Activated CD4-positive, alpha-beta memory T cell treated with anti-CD3 and anti-CD28 coated beads for 36 hours (primary cell): ENCODE data around the gene ANKRD63. TPM values are rescaled to one million over a fixed set of nuclear protein-coding genes. Genes with fewer than 3 reads are reported as not detected.

ENCODE experiments used
- CTCF ChIA-PET: fragments of 350-600 bp; sonication (Branson Sonifier 250); formaldehyde crosslinking; loops from one replicate; lab custom pipeline; 2021; ENCODE audit warnings: antibody characterized with exemption, inconsistent platforms; lab: Charles Lee
- POLR2A ChIA-PET: fragments of 350-600 bp; sonication (Branson Sonifier 250); formaldehyde crosslinking; loops from one replicate; lab custom pipeline; 2021; ENCODE audit warnings: antibody characterized with exemption; lab: Charles Lee
- DNase-seq: peaks from one replicate; pipeline ENCODE4 v3.0.0-alpha.2; 2020
- H3K27ac Mint-ChIP-seq: one replicate; pipeline ENCODE4 v1.8.0; 2021; ENCODE audit warnings: mixed read lengths
- H3K27me3 Mint-ChIP-seq: one replicate; pipeline ENCODE4 v1.8.0; 2021; ENCODE audit warnings: mixed read lengths
- H3K36me3 Mint-ChIP-seq: one replicate; pipeline ENCODE4 v1.8.0; 2021; ENCODE audit warnings: mixed read lengths
- H3K4me1 Mint-ChIP-seq: one replicate; pipeline ENCODE4 v1.8.0; 2021; ENCODE audit warnings: low read depth, mixed read lengths
- H3K4me3 Mint-ChIP-seq: one replicate; pipeline ENCODE4 v1.8.0; 2021; ENCODE audit warnings: mild to moderate bottlenecking, mixed read lengths
- H3K9me3 Mint-ChIP-seq: one replicate; pipeline ENCODE4 v1.8.0; 2021; ENCODE audit warnings: mixed read lengths
- intact Hi-C: fragments of 100-400 bp; cut with micrococcal nuclease; formaldehyde crosslinking; loops from one replicate; pipeline ENCODE4 v1.15.1; 2023
- total RNA-seq, 2 experiments: library from RNA; stranded (reverse); gene quantifications; one replicate each; pipeline ENCODE4 v1.2.3, GENCODE V29; 2021

Gene ANKRD63
- total RNA-seq, 2 experiments from 2014 or later = not detected

DNA sequence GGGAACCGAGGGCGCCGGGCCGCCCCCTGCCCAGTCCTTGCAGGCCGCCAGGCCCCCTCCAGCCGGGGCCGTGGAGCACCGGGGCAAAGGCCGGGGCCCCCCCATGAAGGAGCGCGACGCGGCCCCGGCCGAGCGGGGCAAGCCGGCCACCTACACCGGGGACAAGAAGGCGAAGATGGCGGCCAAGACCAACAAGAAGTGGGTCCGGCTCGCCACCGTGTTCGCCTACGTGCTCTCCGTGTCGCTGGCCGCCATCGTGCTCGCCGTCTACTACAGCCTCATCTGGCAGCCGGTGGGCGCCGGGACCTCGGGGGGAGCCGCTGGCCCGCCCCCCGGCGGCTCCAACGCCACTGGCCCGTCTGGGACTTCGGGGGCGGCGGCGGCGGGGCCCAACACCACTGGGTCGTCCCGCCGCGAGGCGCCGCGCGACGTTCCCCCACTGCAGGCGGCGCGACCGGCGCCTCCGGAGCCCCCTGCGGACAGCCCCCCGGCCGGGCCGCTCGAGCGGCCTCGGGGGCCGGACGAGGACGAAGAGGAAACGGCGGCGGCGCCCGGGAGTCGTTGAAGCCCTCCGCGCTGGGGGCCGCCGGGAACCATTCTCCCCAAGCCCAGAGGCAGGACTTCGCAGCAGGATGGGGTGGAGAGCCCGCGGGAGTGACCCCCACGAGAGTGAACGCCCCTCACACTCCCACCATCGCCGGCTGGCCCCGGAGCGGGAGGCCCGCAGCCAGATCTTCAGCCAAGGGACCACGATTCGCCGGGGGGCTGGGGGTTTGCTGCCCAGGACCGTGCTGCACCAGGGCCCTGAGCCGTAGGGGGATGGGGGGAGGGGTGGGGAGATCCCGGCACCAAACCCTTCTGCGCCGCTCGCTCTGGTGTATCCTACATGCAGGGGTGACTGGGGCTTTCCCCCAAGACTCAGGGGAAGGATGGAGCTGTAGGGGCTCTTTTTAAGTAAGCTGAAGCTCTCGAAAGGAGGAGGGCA lies 41.4 kb upstream of the ANKRD63 start:
- intact Hi-C loops = loop anchor here (1.0 to 5.0 kb wide), 3 partner anchors 16 to 42 kb away; partner anchors contain the start of genes ANKRD63 and DISP2
- Mint-ChIP-seq H3K27me3 (no peaks in the 10 kb centered on the region), H3K36me3 (no peaks in the 10 kb centered on the region), H3K4me3 (peak overlapping the region; percentile 65), H3K4me1 (peaks cover 18% of the 10 kb centered on the region), H3K9me3 (no peaks in the 10 kb centered on the region), H3K27ac (no peak overlapping the region)
- peak; percentile 35 for DNase-seq
- POLR2A ChIA-PET = interaction anchor here (0.9 to 2.8 kb wide), 2 partner anchors 17 to 68 kb away, joined by 3 to 13 read pairs; partner anchors contain the start of gene PLCB2
- CTCF ChIA-PET = interaction anchor here (0.7 to 23.9 kb wide), 9 partner anchors 10 to 285 kb away, joined by 3 to 500 read pairs (median 32); partner anchors contain the start of genes CCDC9B and PLCB2

DNA sequence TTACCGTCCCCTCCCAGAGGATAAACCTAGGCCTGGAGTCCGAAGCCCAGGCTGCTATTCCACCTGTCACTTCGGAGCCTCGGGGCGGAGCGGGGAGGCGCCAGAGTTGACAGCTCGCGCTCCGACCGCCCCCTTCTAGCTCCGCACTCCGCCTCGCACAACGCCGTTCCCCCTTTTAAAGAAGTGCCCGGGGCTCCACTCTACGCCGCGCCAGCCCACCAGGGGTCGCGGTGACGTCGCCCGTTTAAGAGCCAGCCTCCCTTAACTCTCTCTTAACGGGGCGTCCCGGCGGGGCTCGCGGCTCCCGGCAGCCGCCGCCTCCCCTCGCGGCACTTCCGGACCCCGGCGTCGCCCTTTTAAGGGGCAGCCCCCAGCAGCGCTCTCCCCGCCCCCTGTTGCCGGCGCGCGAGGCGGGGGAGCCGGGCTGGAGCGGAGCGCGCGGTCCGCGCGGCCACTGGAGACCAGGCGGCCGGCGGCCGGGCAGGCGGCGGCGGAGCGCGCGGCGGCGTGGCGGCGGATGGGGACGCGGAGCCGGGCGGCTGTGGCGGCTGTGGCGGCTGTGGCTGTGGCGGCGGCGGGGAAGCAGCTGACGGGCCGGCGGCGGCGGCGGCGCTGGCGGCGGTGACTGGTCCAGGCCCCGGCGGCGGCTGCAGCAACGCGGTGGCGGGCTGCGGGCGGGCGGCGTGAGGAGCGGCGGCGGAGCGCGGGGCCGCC lies 40.5 kb upstream of the ANKRD63 start, which contains the start of gene INAFM2:
Gene INAFM2 (plus strand): TSS at position 454 of the 714 bp plus-strand sequence. CDS start 364 bp downstream, outside the sequence.
- ChIA-PET POLR2A (interaction anchor here (0.6 to 2.8 kb wide), 5 partner anchors 11 to 276 kb away, joined by 3 to 13 read pairs (median 4); partner anchors contain the start of genes IVD and PLCB2), CTCF (interaction anchor here (0.6 to 23.9 kb wide), 16 partner anchors 9 to 645 kb away, joined by 3 to 500 read pairs (median 5); partner anchors contain the start of genes ANKRD63, CCDC9B, IVD and PLCB2)
- H3K36me3 Mint-ChIP-seq = no peaks in the 10 kb centered on the region
- no peaks in the 10 kb centered on the region for H3K27me3 Mint-ChIP-seq
- peak within 1 kb of the TSS; percentile 65 for H3K4me3 Mint-ChIP-seq
- DNase-seq = peak; percentile 88
- peaks cover 18% of the 10 kb centered on the region for H3K4me1 Mint-ChIP-seq
- H3K27ac Mint-ChIP-seq = no peak within 1 kb of the TSS
- intact Hi-C loops = loop anchor here (1.0 to 5.0 kb wide), 3 partner anchors 15 to 41 kb away; partner anchors contain the start of genes ANKRD63 and DISP2
- H3K9me3 Mint-ChIP-seq = no peaks in the 10 kb centered on the region

DNA sequence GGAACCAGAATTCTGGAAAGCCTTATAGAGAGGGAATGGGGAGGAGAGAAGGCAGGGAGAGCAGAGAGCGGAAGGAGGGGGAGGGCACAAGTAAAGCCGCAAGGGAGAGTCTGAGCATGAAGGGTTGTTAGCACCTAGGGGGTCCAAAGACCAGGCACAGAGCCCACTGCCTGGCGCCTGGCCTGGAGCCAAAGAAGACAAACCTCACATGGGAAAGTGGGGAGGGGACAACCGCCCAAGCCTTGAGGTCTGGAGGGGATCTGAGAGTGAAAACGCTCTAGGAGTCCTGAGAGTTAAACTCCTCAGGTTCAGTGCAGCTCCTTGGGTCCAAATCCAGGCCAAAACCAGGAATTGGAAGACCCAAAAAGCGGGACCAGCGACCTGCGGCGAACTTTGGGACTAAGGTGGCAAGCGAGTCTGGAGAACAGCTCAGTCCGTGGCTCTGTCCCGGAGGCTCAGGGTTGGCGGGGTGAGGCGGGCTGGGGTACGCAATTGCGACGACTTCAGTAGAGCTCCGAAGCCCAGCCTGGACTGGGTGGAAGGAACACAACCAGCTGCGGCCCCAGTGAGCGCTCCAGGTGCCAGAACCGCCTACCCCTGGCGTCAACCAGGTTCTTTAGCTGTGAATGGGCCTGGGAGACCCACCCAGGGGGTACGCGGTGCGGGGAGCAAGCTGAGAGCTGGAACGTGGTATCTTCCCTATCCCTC lies 39.8 kb upstream of the ANKRD63 start:
- H3K36me3 Mint-ChIP-seq = no peaks in the 10 kb centered on the region
- ChIA-PET POLR2A (interaction anchor here (0.6 to 2.8 kb wide), 5 partner anchors 12 to 275 kb away, joined by 3 to 13 read pairs (median 4); partner anchors contain the start of genes IVD and PLCB2), CTCF (interaction anchor here (0.6 to 23.9 kb wide), 17 partner anchors 8 to 645 kb away, joined by 3 to 500 read pairs (median 5); partner anchors contain the start of genes ANKRD63, CCDC9B, IVD and PLCB2)
- peaks cover 1% of the 10 kb centered on the region for H3K27me3 Mint-ChIP-seq
- H3K9me3 Mint-ChIP-seq = no peaks in the 10 kb centered on the region
- no peak overlapping the region for H3K27ac Mint-ChIP-seq
- intact Hi-C loops = loop anchor here (1.0 to 5.0 kb wide), 3 partner anchors 14 to 40 kb away; partner anchors contain the start of genes ANKRD63 and DISP2
- DNase-seq = no peak
- H3K4me1 Mint-ChIP-seq = peaks cover 18% of the 10 kb centered on the region
- peak overlapping the region; percentile 60 for H3K4me3 Mint-ChIP-seq

DNA sequence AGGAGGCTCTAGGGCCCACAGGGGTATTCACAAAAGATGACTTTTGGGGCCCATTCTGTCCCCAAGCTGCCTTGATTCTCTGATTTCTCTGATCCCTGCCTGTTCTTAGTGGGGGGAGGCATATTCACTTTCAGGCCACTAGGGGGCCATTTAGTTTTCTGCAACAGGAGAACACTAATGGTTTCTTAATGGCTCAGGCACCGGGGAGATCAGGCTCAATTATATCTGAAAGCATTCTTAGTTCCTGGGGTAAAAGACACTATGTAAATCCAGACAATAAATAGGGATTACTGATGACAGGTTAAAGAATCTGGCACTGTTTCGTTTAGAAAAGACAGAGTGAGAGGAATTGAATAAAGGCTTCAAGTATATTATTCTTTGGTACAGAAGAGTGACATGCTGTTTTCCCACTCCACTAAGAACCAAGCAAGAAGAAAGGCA lies 38.1 kb upstream of the ANKRD63 start:
- Mint-ChIP-seq H3K4me1 (peaks cover 16% of the 10 kb centered on the region), H3K36me3 (no peaks in the 10 kb centered on the region), H3K27ac (no peak overlapping the region), H3K27me3 (peaks cover 3% of the 10 kb centered on the region), H3K4me3 (no peak overlapping the region), H3K9me3 (no peaks in the 10 kb centered on the region)
- CTCF ChIA-PET = interaction anchor here (0.6 to 23.9 kb wide), 19 partner anchors 8 to 275 kb away, joined by 3 to 500 read pairs (median 7); partner anchors contain the start of genes ANKRD63, CCDC9B and PLCB2
- intact Hi-C loops = loop anchor here (1.0 to 5.0 kb wide), 3 partner anchors 17 to 39 kb away; partner anchors contain the start of genes ANKRD63 and DISP2
- POLR2A ChIA-PET = no interaction called here
- DNase-seq = peak; percentile 66

DNA sequence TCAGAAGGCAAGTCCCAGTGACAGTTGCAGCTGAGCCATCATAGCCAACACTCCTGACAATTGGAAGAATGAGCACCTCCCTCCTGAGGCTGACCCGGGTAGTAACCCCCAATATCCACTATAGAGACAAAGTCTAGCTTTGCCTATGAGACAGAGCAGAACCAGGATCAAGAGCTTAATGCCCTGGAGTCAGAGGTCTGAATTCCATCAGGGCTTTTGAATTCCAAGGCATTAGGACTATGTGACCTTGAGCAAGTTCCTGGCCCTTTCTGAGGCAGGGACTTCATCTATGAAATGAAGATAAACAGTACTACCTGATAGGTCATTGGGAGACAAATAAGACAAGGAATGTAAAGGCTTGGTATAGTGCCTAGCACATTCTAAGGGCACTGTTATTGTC lies 37.5 kb upstream of the ANKRD63 start:
- no peak overlapping the region for H3K4me3 Mint-ChIP-seq
- intact Hi-C loops = loop anchor here (5.0 kb wide), 2 partner anchors 37 to 38 kb away; partner anchors contain the start of genes ANKRD63 and DISP2

DNA sequence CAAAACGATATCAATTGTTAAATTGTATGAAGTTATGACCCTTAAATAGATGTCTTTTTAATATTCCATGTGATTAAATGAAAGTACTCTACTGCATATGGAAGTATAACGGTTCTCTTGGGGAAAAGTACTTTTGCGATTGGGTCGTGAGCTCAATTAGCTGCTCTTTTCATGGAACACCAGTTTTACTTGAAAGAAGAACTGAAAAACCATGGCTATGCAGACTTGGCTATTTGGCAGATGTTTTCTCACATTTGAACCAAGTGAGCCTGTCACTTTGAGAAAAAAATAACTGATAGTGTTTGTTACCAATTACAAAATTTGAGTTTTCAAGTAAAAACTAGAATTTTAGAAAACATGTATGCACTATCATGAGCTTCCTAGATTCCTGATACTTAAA lies 34.7 kb upstream of the ANKRD63 start:
- CTCF ChIA-PET = interaction anchor here (0.6 to 23.9 kb wide), 9 partner anchors 7 to 108 kb away, joined by 3 to 500 read pairs (median 4); partner anchors contain the start of gene PLCB2
- no peak overlapping the region for H3K4me3 Mint-ChIP-seq

More for the DNA sequence above, 37.5 kb upstream of the ANKRD63 start:
- no peaks in the 10 kb centered on the region for H3K36me3 Mint-ChIP-seq
- CTCF ChIA-PET = interaction anchor here (0.6 to 23.9 kb wide), 15 partner anchors 9 to 187 kb away, joined by 3 to 500 read pairs (median 7); partner anchors contain the start of gene PLCB2
- POLR2A ChIA-PET = interaction anchor here (1.8 kb wide), 1 partner anchor 12 kb away, joined by 4 read pairs; no protein-coding TSS in a partner anchor
- no peaks in the 10 kb centered on the region for H3K9me3 Mint-ChIP-seq
- H3K4me1 Mint-ChIP-seq = peaks cover 13% of the 10 kb centered on the region
- peaks cover 3% of the 10 kb centered on the region for H3K27me3 Mint-ChIP-seq
- peak overlapping the region; percentile 15 for H3K27ac Mint-ChIP-seq
- no peak for DNase-seq

DNA sequence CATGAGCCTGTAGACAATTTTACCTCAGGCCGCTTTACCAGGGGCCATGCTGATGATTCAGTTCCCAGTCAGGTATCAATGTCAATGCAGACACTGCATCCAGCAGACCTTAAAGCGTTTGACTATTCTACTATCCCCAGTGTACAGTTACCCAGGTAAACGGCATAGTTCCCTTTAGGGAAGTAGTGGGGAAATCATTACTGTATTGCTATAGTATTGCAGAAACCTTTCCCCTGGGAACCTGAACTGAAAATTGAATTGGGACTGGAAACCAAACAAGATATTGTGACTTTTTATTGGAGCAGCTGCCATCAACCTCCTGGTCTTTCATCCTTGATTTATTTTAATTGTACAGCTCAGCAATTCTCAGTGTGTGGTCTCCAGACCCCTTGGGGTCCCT lies 34.1 kb upstream of the ANKRD63 start:
- intact Hi-C loops = no loop called here
- no peak overlapping the region for H3K27ac Mint-ChIP-seq
- H3K4me3 Mint-ChIP-seq = no peak overlapping the region
- H3K27me3 Mint-ChIP-seq = peaks cover 3% of the 10 kb centered on the region
- no peak for DNase-seq
- ChIA-PET CTCF (interaction anchor here (1.3 to 23.9 kb wide), 6 partner anchors 8 to 41 kb away, joined by 3 to 500 read pairs (median 4); partner anchors contain the start of gene PLCB2), POLR2A (no interaction called here)
- H3K4me1 Mint-ChIP-seq = peaks cover 12% of the 10 kb centered on the region
- no peaks in the 10 kb centered on the region for H3K9me3 Mint-ChIP-seq
- no peaks in the 10 kb centered on the region for H3K36me3 Mint-ChIP-seq

More for the DNA sequence above, 34.7 kb upstream of the ANKRD63 start:
- no peak for DNase-seq
- intact Hi-C loops = no loop called here
- H3K9me3 Mint-ChIP-seq = no peaks in the 10 kb centered on the region
- POLR2A ChIA-PET = no interaction called here
- no peaks in the 10 kb centered on the region for H3K36me3 Mint-ChIP-seq
- H3K27ac Mint-ChIP-seq = no peak overlapping the region
- H3K27me3 Mint-ChIP-seq = peaks cover 3% of the 10 kb centered on the region
- peaks cover 12% of the 10 kb centered on the region for H3K4me1 Mint-ChIP-seq

DNA sequence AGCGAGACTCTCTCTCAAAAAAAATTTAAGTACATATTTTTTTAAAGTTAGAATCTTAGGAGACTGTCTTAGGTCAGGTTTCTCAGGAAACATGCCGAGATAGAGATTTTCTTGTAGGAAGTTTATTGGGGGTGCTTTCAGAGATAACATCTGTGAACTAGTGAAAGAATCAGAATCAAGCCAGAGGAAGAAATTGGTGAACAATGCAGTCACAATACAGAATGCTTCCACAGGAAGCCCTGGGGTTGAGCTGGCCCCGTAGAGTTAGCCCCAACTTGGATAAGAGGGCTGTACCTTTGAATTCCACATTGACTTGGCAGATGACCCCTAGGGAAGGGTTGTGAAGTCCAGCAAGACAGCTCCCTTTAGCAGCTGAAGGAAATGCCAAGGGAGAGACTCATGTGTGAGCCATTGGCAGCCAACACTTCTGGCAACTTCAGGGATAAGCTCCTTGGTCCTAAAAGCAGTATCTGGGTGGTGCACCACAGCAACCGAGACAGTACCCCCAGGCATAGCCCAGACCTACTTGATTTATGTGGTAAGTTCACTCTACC lies 31.9 kb upstream of the ANKRD63 start:
- Mint-ChIP-seq H3K36me3 (no peaks in the 10 kb centered on the region), H3K4me1 (peaks cover 12% of the 10 kb centered on the region), H3K27ac (no peak overlapping the region), H3K4me3 (no peak overlapping the region), H3K9me3 (no peaks in the 10 kb centered on the region), H3K27me3 (peaks cover 3% of the 10 kb centered on the region)
- no peak for DNase-seq
- POLR2A ChIA-PET = no interaction called here
- CTCF ChIA-PET = interaction anchor here (0.6 to 23.9 kb wide), 7 partner anchors 8 to 107 kb away, joined by 3 to 500 read pairs (median 4); no protein-coding TSS in a partner anchor
- intact Hi-C loops = no loop called here

DNA sequence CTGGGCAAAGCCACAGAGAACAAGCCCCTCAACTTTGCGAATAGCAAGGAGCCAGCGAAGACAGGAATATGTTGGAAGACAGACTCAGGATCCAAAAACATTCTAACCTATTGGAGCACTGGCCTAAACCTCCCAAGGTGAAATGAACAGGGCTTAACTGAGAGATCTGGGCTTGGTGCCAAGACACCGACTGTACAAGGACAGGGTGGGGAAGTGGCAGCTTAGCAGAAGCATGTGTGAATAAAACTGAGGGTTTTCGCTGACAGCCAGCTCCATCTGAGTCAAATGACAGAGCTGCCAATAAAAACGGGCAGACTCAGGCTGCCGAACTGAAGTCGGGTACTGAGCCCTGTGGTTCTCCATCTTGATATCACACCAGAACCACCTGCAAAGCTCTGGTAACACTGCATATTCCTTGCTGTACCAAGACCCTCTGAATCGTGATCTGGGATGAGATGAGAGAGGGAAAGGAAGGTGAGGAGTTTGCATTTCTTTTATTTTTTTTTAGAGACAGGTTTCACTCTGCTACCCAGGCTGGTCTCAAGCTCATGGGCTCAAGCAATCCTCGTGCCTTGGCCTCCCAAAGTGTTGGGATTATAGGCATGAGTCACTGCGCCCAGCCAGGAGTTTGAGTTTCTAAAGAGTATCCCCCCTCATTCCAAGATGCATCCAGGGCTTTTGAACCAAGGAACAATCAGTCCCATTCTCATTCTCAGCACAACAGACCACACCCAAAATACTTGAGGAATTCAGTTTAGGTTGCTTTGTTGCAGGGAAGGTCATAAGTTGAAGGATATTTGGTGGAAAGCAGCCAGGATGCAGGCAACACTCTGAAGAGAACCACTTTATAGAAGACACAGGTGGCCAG lies 30.9 kb upstream of the ANKRD63 start:
- Mint-ChIP-seq H3K27ac (peak overlapping the region; percentile 31), H3K9me3 (no peaks in the 10 kb centered on the region), H3K4me3 (no peak overlapping the region), H3K36me3 (no peaks in the 10 kb centered on the region), H3K4me1 (peaks cover 22% of the 10 kb centered on the region), H3K27me3 (peaks cover 3% of the 10 kb centered on the region)
- intact Hi-C loops = no loop called here
- peak; percentile 48 for DNase-seq
- ChIA-PET CTCF (interaction anchor here (0.6 to 23.9 kb wide), 9 partner anchors 7 to 108 kb away, joined by 3 to 500 read pairs (median 6); partner anchors contain the start of genes ANKRD63 and INAFM2), POLR2A (no interaction called here)
